GM18505 (cell line): Measurements from ENCODE around the gene KSR2.

Source experiments
- ATAC-seq: cut with Tn5 transposase; IDR thresholded peaks from one replicate; pipeline ENCODE4 v1.9.1; 2021; ENCODE audit not compliant: unreplicated experiment
- POLR2A ChIP-seq: IDR thresholded peaks from 4 replicates; pipeline ENCODE4 v1.6.1; 2011; ENCODE audit warnings: borderline replicate concordance; ENCODE audit not compliant: insufficient read depth, insufficient read length; ENCODE audit errors: extremely low read depth

Gene KSR2

DNA sequence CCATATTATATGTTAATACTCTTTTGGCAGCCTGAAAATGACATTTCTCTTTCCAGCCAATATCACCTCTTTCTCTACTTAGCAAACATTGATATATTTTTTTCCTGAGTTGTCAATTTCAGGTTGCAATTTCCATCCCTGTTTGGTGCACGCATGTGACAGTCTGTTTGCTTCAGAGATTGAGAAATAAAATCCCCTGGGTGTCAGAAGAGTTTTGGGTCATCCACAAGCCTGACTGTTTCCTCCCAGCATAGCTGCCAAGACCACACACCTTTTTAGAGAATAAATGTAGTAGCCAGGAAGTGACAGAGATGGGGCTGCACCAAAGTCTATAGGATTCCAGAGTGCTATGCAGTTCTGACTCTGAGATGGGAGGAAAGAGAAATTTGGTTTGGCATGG, 462.5 kb downstream of the KSR2 start:
- TF ChIP-seq POLR2A, result no peak
- ATAC-seq, result no peak

DNA sequence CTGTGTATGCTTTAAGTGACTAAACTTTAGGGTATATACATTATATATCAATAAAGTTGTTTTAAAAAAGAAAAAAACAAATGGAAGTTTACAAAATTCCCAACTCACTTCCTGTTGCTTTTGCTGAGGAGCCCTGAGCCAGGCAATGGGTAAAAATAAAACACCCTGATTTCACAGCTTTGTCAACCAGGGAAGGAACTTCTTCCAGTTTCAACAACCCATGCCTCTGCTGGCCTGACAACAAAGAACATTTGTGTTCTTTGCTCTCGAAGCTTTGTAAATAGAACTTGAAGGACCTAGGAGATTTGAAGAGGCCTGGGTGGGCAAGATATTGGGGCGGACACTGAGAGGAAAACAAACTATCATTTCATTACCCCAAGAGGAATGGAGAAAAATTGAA, 466.2 kb downstream of the KSR2 start:
- TF ChIP-seq POLR2A, result no peak
- ATAC-seq, result no peak

DNA sequence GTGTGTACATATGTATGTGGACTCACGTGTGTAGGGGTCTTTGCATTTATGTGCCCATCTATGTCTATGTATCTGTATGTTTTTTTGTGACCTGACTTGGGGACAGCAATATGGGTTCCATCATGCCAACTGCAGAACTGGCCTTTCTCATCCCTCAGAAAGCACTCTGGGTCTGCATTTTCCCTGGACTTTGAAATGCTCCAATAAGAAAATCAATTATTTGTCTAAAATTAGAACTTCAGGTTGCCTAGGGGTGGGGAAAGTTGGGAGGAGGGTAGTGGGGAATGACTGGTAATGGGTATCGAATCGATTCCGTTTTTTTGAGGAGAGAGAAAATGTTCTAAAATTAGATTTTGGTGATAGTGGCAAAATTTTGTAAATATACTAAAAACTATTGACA, 466.6 kb downstream of the KSR2 start:
- ATAC-seq, result no peak
- TF ChIP-seq POLR2A, result no peak

DNA sequence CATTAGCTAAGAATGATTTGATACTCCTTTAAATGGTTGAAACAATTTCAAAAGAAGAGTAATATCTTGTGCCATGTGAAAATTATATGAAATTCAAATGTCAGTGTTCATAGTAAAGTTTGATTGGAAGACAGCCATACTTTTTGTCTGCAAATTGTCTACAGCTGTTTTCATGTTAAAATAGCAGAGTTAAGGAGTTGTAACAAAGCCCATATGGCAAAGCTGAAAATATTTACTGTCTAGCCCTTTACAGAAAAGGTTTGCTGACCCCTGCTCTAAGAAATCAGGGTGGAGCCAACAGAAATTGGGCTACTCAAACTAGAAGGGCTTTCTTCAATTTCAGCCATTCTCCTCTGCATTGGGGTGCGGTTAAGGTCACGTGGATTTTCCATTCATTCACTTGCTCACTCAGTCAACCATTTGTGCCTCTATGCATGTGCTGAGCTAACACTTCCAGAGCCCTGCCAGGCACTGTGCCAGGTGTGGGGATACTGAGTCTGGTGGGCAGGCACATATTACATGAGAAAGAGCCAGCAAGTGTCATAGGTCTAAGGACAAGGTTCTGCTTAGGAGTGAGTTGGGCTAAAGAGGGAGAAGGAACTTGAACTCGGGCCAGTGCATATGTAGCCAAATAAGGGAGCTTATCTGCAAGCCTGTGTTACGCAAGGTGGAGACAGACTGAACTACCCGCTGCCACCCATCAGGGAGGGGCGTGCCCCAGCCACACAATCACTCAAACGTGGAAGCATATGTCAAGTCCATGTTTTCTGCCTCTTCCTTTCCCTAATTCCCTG, 467.5 kb downstream of the KSR2 start:
- TF ChIP-seq POLR2A, result no peak
- no peak for ATAC-seq

DNA sequence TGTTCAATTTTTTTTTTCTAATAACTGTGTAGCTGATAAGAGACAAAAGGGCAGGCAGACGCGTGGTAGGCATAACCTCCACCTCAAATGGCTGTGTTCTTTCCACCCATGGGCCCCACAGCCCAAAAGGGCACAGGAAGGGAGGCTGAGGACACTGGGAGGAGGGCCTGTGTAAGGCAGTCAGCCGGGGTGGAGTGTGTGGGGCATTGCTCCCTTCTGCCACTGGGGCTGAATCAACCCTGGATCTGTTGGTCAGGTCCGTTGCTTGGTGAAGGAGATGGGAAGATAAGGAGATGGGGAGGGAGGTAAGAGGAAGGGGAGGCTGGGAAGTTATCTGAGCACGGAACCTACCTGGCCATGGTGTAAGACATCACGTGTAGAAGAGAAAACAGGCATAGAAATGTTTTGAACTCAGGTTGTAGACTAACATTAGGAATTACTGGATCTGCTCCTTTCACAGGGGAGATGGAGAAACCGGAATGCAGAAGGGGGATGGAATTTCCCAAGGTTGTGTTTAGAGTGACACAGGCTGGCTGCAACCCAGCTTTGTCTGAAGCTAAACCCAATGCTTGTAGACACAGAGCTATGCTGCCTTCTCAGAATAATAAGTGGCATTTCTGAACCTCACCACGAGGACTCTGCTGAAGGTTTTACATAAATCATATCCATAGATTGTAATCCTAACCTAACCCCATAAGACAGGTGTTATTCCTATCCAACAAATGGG, 468.9 kb downstream of the KSR2 start:
- no peak for ATAC-seq
- TF ChIP-seq POLR2A, result no peak

DNA sequence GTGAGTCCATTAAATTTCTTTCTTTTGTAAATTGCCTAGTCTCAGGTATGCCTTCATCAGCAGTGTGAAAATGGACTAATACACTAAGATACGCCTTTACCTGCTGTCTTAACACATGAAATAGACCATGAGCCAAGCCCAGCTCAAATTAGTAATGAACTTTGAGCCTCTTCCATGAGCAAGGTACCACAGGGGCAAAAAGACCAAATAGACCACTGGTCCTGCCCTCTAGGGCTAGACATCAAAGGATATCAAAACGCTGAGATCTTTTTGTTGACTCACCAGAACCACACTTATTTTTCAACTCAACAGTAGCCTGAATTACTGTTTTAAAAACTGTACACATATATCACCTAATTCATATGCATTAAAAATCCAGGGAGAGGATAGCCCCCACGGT, 469.9 kb downstream of the KSR2 start:
- ATAC-seq, result no peak
- TF ChIP-seq POLR2A, result no peak

DNA sequence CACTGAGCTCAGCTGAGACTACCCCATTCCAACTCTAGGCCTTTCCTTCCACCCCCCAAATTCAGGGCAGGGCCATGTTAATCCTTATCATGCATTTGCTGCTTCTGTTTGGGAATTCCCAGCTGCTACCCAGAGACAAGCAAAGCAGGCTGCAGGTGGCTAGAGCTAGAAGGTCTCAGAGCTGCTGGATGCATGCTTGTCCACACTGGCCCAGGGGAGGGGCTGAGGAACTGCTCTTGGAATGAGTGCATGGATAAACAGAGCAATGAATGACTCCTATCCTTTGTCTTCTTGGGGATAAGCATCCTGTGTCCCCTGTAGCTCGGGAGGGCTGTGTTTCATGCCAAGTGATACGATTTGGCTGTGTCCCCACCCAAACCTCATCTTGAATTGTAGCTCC, 470.5 kb downstream of the KSR2 start:
- no peak for TF ChIP-seq POLR2A
- ATAC-seq, result no peak

DNA sequence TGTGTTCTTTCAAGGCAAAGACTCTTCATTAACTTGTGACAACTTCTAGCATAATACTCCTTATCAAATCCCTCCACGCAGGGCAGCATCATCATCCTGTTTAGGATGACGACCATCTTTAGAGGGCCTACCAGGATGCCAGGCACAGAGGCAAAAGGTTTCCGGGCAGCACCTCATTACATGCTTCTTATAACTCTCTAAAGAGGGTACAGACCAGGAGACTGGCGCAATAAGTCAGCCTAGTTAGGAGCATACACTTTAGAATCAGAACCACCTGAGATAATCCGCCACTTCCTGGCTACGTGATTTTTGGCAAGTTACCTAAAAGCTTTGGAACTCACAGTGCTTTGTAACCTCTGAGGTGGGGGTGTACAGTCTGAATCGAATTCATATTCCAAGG, 471.4 kb downstream of the KSR2 start:
- TF ChIP-seq POLR2A, result no peak
- no peak for ATAC-seq

DNA sequence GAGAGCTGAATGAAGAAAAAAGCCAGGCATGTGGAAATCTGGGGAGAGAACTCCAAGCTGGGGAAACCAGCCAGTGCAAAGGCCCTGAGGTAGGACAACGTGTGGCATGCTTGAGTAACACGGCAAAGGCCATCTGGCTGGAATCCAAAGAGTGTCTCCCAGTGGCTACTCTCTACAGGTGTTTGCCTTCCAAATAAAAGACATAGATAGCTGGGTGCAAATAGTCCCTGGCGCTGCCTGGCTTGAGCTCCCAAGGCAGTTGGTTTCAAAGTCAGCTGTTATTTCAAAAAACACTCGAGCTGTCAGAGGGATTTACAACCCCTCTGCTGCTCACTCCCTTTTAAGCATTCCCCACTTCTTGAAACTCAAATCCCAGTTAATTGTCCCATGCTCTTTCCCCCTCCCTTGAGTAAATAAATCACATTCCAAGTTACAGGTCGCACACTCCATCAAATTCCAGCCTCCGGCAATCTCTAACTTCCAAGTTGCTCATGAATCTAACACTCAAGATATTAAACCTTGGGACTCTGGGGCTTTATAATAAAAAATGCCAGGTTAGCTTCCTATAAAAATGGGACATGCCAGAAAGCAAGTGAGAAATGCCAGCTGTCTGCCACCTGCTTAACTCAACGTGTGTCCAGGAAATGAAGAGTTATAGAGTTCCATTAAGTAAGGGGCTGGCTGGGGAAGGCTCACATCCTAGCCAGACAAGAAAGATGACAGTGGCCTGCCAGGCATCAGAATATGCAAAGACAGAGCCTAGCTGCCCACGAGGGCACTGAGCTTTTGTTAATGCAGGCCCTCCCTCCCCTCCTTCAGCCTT, 473.7 kb downstream of the KSR2 start:
- no peak for ATAC-seq
- no peak for TF ChIP-seq POLR2A

DNA sequence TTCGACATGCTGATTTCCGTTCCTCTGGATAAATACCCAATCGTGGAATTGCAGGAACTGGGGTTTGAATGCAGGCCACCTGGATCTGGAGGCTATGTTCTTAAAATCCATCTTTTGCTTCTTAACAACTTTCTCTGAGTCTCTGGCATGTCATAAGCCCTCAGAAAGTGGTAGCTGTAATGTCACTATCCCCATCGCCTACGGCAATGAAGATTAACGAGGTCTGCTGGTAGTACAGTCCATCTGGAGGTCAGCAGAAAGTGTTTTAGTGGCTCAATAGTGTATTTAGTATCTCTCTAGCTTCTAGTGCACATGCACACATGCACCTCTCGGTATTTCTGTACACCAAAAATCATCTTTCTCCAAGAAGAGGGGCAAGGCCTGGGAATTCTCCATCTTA, 477.1 kb downstream of the KSR2 start:
- no peak for TF ChIP-seq POLR2A
- ATAC-seq, result no peak

DNA sequence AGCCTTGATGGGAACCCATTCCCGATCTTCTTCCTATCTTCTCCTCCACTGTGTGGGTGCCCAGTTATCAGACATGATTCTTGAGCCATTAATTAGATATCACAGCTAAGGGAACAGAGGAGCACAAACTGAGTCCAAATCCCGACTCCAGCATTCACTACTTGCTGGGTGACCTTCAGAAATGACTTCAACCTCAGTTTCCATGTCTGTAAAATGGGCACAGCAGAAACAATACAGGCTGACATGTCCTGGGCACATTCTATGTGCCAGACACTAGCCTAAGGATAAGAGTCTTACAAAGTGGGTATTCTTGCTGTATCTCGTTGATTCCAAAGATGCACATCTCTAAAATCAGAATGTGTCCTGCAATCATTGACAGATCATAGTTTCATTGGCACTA, 478.7 kb downstream of the KSR2 start:
- TF ChIP-seq POLR2A, result no peak
- no peak for ATAC-seq

DNA sequence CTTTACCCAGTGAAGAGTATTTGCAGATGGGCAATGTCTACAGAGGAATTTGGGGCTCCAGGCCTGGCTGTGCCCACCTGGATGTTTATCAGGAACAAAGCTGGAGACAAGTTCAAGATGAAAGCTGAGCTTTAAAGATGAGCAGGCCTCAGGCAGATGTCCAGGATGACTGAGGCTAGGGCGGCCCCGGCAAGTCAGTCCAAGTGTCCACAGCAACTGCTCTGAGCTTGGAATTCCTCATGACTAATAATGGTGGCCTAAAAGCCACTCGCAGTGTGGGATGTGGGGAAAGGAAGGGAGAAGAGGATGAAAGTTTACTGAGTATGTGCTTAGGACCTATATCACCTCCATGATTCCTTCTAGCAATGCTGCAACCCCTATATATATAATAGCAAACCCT, 479.1 kb downstream of the KSR2 start:
- TF ChIP-seq POLR2A, result no peak
- ATAC-seq, result no peak

DNA sequence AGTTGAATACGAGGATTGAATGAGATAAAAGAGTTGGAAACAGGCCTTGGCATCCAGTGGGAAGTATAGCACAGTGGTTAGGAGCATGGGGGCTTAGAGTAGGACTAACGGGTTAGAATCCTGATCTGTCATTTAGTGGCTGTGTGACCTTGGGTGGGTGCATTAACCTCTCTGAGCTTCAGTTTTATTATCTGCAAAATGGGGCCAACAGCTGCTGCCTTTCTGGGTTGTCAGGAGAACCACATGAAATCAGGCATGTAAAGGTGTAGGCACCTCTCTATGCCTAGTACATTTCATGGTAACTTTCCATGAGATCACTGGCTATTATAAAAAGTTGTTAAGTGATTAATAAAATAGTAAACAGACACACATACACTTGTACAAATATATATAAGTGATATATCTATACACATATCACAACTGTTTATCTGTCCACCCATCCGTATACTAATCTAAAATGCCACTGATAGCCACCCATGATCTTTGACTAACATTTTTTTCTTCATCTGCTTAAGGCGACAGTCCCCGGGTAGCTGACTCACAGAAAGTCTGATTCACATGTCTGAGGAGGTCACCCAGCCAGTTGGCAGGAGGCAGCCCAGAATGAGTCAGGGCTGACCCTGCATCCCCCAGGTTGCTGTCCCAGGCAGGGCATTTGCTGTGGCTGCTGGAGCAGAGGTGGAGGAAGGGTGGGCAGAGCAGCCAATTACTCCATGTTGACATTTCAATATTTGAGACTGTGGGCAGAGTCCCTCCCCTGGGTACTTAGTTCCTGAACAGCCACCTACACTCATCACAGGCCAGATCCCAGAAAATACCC, 481.7 kb downstream of the KSR2 start:
- TF ChIP-seq POLR2A, result no peak
- ATAC-seq, result no peak
